Adrenal gland (tissue), 12 donors: ENCODE data around the gene MCTP2. TPM values are rescaled to one million over a fixed set of nuclear protein-coding genes. Genes with fewer than 3 reads are reported as not detected.

Experiments used
- DNase-seq, 7 donors: peaks; one replicate each; pipeline ENCODE4 v3.0.0-alpha.2; 2019 to 2020
- H3K27ac ChIP-seq, 5 donors: fragments of 200-600 bp; sonication (generic) in 4 of 5; 1 replicate in 3 of 5; 2 replicates in 2 of 5; pipeline versions ENCODE4 v1.5.1 to v1.8.0; 2016 to 2020; ENCODE audit warnings: mild to moderate bottlenecking in 1 of 5
- H3K27me3 ChIP-seq: fragments of 200-600 bp; 2 replicates; pipeline ENCODE4 v1.8.0; 2021
- H3K36me3 ChIP-seq, 2 donors: fragments of 200-600 bp; replicated peaks in 1 of 2; 1 replicate in 1 of 2; 2 replicates in 1 of 2; pipeline versions ENCODE4 v1.5.1 to v1.8.0; 2018 to 2022
- H3K4me1 ChIP-seq, 2 donors: fragments of 200-600 bp; replicated peaks in 1 of 2; 1 replicate in 1 of 2; 2 replicates in 1 of 2; pipeline versions ENCODE4 v1.5.1 to v1.8.0; 2018 to 2021
- H3K4me3 ChIP-seq, 4 donors: fragments of 200-600 bp; sonication (generic) in 3 of 4; one replicate each; pipeline ENCODE4 v1.5.1; 2016 to 2018
- H3K9me3 ChIP-seq, 3 donors: fragments of 200-600 bp; sonication (generic) in 1 of 3; replicated peaks in 1 of 3; 1 replicate in 2 of 3; 2 replicates in 1 of 3; pipeline versions ENCODE4 v1.5.1 to v1.8.0; 2016 to 2021
- POLR2A ChIP-seq, 2 donors: fragments of 450-650 bp; IDR thresholded peaks; one replicate each; pipeline ENCODE4 v1.6.1; 2017; ENCODE audit warnings: antibody characterized with exemption in 2 of 2, mild to moderate bottlenecking in 2 of 2, moderate library complexity in 1 of 2
- WGBS, 4 donors: extraction: QIAGEN DNeasy Blood & Tissue Kit in 2 of 4; methylation state at CpG; one replicate each; pipeline versions ENCODE4 v1.1.5 to v1.1.7; 2013 to 2017; 5-methylcytosine and 5-hydroxymethylcytosine counted together
- intact Hi-C, 2 donors: fragments of 100-400 bp; cut with DNase I; formaldehyde crosslinking; loops; one replicate each; pipeline versions ENCODE4 v1.14.1 to v1.15.0; 2022 to 2023
- polyA plus RNA-seq, 3 donors: library from polyadenylated mRNA; stranded (reverse); fragments of 200-250 nt in 2 of 3; fragments of 350-450 nt in 1 of 3; fragmentation: Illumina TruSeq in 1 of 3; extraction: RNeasy Lipid Tissue Mini Kit (QIAGEN cat#74804) in 1 of 3; gene quantifications; one replicate each; pipeline ENCODE4 v1.2.3, GENCODE V29; 2013 to 2014
- total RNA-seq, 9 donors: library from RNA; depleted of rRNA in 4 of 9; stranded (reverse); fragments of >200 nt in 4 of 9; fragments of 120-200 nt in 1 of 9; fragmentation: NEBNext Ultra II Directional in 1 of 9; extraction: Animal tissue kit (Norgen Biotek cat#: 25700) in 1 of 9; gene quantifications; one replicate each; pipeline versions ENCODE4 v1.1.0 to v1.2.4, GENCODE V29; 2013 to 2023
- TF ChIP-seq, protein P1 (sequence below), 6 experiments: fragments of 450-650 bp in 4 of 6; fragments of 200-600 bp in 2 of 6; sonication (generic) in 1 of 6; IDR thresholded peaks; 1 replicate in 5 of 6; 2 replicates in 1 of 6; pipeline versions ENCODE4 v1.5.1 to v1.8.0; 2016 to 2021; ENCODE audit warnings: antibody characterized with exemption in 6 of 6, mild to moderate bottlenecking in 2 of 6, moderate library complexity in 1 of 6
- donor health status: healthy with polysubstance abuse.
- donor health status: Bipolar disorder and iron deficiency.
- donor health status: DM: yes; HTN: yes; CAD: no.
- donor health status: DM: no; HTN: no; CAD: no.
- donor health status: DM: no; HTN: no; CAD: no.
- donor health status: DM: yes; HTN: yes; CAD: no.

Gene MCTP2
- total and polyA plus RNA-seq, 12 donors, result 2.7 to 21.3 (median 14.4) TPM

DNA sequence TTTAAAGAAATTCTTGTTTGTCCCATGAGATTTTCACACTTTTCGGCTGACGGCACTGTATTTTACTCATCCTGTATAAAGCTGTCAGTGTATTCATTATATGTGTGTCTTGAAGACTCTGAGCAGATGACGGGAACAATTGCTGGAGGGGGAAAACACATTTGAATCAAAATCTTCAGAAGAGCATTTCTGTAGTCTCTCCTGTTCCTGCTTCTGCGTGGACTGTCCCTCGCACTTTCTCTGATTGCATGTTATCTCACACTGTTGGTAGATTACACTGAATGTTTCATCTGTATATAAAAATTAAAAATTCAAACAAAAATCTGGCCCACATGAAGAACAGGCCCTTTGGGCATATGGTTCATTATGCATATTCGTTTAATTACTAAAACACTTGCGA lies 184.9 kb downstream of the MCTP2 start:
- H3K27me3 ChIP-seq, result no peaks in the 10 kb centered on the region
- intact Hi-C loops, result no loop called here
- WGBS, 4 donors, result 87 to 93% (median 91%) methylated on average over 7 of the region's 7 CpGs
- H3K4me1 ChIP-seq, result no peaks in the 10 kb centered on the region
- H3K36me3 ChIP-seq, result no peaks in the 10 kb centered on the region
- TF ChIP-seq, protein P1, sequence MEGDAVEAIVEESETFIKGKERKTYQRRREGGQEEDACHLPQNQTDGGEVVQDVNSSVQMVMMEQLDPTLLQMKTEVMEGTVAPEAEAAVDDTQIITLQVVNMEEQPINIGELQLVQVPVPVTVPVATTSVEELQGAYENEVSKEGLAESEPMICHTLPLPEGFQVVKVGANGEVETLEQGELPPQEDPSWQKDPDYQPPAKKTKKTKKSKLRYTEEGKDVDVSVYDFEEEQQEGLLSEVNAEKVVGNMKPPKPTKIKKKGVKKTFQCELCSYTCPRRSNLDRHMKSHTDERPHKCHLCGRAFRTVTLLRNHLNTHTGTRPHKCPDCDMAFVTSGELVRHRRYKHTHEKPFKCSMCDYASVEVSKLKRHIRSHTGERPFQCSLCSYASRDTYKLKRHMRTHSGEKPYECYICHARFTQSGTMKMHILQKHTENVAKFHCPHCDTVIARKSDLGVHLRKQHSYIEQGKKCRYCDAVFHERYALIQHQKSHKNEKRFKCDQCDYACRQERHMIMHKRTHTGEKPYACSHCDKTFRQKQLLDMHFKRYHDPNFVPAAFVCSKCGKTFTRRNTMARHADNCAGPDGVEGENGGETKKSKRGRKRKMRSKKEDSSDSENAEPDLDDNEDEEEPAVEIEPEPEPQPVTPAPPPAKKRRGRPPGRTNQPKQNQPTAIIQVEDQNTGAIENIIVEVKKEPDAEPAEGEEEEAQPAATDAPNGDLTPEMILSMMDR (IDR thresholded peaks at IDR 0.05), result no peak
- TF ChIP-seq POLR2A (IDR thresholded peaks at IDR 0.05), result no peak
- H3K27ac ChIP-seq, result no peak overlapping the region
- H3K9me3 ChIP-seq, result no peaks in the 10 kb centered on the region
- no peak for DNase-seq
- H3K4me3 ChIP-seq, result no peak overlapping the region

DNA sequence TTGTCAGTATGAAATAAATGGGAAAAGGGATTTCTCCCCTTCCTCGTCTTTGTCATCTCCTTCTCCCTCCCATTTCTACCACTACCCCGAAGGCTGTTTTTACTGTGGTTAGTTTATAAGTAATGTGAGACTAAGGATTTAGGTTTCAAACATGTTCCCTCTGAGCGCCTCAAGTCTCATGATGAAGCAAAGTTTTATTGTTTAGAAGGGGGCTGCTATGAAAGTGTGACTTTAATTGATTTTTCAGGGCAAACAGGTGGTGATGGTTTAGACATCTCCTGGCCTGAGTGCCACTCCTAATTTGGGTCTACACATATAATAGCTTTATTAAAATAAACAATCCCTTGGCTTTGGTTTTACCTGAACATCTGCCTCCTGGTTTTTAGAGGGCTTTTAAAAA lies 185.5 kb downstream of the MCTP2 start:
- 80 to 90% (median 86%) methylated on average over 3 of the region's 3 CpGs for WGBS, 4 donors
- no peak for DNase-seq
- H3K27me3 ChIP-seq, result no peaks in the 10 kb centered on the region
- no peaks in the 10 kb centered on the region for H3K4me1 ChIP-seq
- intact Hi-C loops, result no loop called here
- no peak overlapping the region for H3K4me3 ChIP-seq
- H3K36me3 ChIP-seq, result no peaks in the 10 kb centered on the region
- TF ChIP-seq, protein P1 (IDR thresholded peaks at IDR 0.05), result no peak
- no peak for TF ChIP-seq POLR2A (IDR thresholded peaks at IDR 0.05)
- H3K27ac ChIP-seq, result no peak overlapping the region
- no peaks in the 10 kb centered on the region for H3K9me3 ChIP-seq

DNA sequence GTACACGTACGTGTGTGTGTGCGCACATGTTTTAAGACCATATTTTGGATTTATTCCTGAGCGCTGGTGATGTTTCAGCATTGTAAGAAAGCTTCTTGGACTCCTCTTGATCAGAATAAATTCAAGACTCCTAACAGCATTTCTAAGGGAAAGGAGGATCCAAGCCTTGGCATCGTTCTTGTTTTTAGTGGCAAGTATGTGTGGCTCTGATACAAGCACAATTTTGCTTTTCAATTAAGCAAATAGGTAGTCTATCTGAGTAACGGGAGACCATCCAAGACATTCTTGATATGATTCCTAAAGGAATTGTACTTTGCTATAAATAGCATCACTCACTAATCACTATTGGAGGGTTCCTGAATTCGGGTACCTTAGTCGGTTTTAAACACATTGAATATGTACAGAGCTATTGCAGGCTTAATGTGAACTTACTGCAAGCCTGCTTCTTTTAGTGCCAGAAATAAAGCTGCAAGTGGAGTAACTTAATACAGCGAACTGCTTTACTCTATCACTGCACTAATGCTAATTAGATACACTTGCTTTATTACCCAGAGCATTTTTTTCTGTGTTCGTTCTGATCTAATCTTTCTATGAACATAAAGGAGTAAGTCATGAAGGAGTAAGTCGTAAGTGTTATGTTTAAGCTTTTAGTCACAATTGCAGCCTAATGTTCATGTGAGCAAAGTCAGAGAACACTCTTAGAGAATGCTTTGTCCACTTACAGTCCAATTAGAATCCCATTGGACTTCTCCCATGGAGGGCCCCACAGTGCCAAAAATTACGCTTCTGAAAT lies 186.3 kb downstream of the MCTP2 start:
- no peak for DNase-seq
- no peaks in the 10 kb centered on the region for H3K9me3 ChIP-seq
- TF ChIP-seq, protein P1 (IDR thresholded peaks at IDR 0.05), result no peak
- TF ChIP-seq POLR2A (IDR thresholded peaks at IDR 0.05), result no peak
- intact Hi-C loops, result no loop called here
- H3K36me3 ChIP-seq, result no peaks in the 10 kb centered on the region
- H3K4me1 ChIP-seq, result no peaks in the 10 kb centered on the region
- 69 to 79% (median 73%) methylated on average over 12 of the region's 12 CpGs for WGBS, 4 donors
- no peak overlapping the region for H3K27ac ChIP-seq
- H3K27me3 ChIP-seq, result no peaks in the 10 kb centered on the region
- H3K4me3 ChIP-seq, result no peak overlapping the region

DNA sequence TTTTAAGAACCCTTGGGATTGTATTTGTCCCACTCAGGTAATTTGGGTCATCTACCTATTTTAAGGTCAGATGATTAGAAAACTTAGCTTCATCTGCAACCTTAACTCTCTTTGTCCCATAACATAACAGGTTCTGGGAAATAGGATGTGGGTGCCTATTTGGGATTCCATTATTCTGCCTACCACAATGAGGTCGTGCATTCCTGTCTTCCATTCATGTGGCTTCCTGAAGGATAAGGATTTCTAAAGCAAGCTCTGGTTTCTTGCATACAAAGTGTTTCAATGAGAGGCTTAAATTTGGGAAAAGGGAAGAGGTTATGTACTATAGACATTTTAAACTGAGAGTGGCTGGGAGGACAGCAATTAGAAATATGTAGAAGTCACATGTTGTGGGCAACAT lies 190.3 kb downstream of the MCTP2 start:
- Histone ChIP-seq H3K27me3 (no peaks in the 10 kb centered on the region), H3K4me3 (no peak overlapping the region), H3K36me3 (no peaks in the 10 kb centered on the region), H3K4me1 (no peaks in the 10 kb centered on the region), H3K27ac (no peak overlapping the region), H3K9me3 (no peaks in the 10 kb centered on the region)
- TF ChIP-seq POLR2A (IDR thresholded peaks at IDR 0.05), result no peak
- TF ChIP-seq, protein P1 (IDR thresholded peaks at IDR 0.05), result no peak
- WGBS, 4 donors, result 58 to 88% (median 74%) methylated on average over 1 of the region's 1 CpG
- DNase-seq, result no peak
- intact Hi-C loops, result no loop called here
